ENCODE results near the gene TBX15.

Gene TBX15

DNA sequence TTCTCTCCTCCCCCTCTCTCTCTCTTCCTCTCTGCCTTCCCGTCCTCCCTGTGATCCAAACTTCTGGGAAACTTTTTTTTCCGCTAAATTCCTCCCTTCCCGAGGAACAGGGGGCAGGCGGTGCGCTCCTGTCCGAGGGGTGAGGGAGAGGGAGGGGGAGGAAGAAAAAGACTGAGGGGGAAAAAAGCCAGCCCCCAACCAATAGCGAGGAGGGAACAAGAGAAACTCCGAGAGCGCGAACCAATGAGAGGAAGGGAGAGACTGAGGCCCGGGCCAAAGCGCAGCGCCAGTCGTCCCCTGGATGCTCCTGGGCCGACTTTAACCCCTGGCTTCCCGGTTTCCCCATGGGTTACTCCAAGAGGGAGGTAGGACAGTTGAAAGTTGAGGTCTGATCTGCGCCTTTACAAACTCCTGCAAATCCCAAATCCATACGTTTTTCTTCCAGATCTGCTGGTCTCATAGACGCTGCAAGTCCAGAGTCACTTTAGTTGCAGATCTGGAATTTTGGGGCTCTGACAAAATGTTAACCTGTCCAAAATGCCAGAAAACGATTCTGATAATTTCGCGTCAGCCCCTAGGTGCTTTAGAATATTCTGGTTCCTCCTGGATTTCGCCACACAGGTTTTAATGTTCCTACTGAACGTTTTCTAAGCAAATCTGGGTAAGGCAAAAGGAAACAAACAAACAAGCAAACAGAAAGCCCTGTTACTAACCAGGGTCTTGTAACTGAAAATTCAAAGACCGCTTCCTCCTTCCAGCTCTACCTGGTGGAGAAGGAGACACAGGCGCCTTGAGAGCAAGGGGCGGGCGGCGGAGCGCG, at the start of gene TBX15:
Gene TBX15 (minus strand): TSS at position 158 of the 820 bp plus-strand sequence. CDS start 548 bp downstream, outside the sequence.
- DNase-seq, result no peak

DNA sequence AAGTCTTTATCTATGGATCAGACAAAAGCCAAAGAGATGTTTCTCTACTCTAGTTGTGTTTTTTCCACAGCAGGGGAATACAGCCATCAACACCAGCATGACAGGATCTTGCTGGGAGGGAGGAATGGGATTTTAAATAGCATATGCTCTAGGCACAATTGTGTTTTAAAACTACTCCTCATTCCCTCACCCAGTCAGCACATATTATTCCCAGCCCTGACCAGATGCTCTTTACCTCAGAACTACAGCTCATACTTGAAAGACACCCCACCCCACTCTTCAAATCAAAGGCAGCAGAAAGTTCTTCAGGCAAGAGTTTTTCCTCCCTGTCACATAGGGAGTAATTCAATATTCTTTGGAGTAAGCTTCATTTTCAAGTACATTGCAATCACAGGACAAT, 46.2 kb upstream of the TBX15 start:
- DNase-seq, result no peak

DNA sequence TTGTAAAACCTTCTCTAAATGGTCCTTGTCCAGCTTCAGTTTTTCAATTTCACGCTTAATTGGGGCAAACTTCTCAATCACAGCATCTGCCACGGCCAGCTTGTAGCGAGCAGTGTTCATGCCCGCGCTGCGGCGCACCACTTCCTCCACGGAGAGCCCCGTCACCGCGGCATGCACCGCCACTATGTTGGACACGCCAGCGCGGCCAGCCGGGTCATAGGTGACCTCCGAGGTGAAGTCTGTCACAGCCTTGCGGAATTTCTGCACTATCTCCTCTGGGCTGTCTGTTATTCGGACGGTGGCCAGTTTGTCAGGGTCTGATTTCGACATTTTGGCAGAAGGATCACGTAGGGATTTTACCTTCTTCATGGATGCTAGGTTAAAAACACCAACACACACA, 44.8 kb upstream of the TBX15 start:
- DNase-seq, result no peak

DNA sequence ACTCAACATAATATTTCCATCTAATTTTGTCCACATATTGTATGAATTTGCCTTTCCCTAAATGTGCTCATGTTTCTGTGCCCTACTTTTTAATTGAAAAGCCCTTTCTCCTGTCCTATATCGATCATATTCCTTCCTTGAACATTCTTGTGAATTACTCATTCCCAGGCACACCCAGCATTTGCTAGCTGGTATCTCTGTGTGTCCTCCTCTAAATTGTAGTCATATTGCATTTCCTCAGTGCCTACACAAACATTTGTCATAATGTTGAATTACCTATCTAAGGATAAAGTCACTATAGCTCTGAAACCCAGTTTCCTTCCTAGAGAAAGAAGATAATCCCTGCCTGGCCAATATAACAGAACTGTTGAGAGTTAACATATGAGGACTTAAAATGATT, 39.6 kb upstream of the TBX15 start:
- DNase-seq, result no peak

DNA sequence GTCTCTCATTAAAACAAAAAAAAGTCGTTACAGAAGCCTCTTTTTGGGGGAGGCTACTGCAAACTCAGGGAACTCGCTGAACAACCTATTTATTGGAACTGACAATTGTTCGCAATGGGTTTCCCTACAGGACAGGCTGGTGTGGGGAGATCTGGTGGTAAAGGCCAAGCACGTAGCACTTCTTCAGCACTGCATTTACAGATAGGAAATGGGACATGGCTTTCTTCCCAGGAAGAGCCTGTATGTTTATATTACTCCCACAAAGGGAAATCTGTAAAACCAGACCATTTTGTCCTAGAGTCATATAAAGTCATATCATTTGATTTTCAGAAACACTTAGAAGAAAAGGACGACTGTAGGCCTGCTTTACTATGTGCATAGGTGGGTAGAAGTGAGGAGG, 38.8 kb upstream of the TBX15 start:
- DNase-seq, result no peak

DNA sequence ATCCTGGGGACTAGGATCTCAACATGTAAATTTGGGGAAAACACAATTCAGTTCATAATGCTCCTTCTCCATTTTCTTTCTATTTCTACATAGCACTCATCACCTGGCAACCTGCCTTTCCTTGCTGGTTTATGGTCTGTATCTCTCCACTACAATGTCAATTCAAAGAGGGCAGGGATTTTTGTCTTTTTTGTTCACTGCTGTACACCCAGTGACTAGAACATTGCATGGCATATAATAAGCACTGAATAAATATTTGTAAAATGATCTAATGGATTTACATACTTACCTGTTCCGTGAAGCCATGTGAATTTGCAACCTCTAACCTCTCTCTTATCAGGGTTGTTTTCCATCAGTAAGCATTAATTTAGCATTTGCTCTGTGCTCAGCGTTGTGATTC, 27.4 kb upstream of the TBX15 start:
- no peak for DNase-seq

DNA sequence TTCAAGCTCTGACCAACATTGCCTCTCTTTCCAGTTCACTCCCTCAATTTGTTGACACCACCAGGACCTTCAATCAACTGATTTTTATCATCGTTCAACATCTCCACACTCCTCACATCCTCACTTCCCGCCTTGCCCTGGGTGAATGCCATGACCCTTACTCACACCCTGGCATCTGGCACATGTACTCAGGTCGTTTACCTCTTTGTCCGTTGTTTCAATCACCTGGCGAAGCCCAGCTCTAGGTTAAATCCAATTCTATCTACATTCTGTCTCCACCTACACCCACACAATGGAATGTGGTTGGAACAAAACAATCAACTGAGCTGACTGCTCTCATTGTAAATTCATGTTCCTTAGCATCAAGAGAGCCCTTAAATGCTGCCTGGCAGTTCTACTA, 24.2 kb upstream of the TBX15 start:
- DNase-seq, result no peak

DNA sequence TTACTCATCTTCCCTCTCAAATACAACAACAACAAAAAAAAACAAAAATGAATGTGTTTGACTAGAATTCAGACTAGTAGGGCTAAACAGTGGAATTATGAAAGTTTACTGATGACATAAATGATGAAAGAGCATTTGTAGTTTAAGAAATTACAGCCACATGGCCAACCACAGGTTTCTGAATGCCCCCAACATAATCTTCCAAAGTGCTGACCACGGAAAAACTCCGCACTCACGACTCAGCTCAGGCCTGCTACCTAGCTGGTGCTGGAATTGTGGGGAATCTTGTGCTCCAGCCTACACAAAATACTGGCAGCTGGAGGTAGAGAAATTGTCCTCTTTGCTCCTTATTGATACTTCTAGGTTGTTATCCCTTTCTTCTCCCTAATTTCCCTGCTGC, 23.6 kb upstream of the TBX15 start:
- no peak for DNase-seq

DNA sequence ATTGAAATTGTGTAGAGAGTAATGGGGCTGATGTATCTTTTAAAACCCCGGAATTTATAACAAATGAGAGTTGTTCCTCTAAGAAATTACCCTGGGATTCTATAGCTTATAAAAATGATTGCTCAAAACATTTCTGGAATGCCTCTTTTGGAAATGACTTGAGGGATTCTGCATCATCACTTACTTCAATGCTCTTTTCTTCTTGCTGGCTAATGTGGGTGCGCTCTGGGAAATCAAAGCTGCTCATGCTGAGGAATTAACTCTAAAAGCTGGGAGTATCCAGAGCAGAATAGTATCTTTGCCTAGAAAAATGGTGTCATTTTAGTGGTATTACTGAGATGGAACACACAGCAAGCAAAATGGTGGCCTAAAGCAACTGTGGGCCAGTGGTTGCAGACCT, 23.0 kb upstream of the TBX15 start:
- DNase-seq, result no peak

DNA sequence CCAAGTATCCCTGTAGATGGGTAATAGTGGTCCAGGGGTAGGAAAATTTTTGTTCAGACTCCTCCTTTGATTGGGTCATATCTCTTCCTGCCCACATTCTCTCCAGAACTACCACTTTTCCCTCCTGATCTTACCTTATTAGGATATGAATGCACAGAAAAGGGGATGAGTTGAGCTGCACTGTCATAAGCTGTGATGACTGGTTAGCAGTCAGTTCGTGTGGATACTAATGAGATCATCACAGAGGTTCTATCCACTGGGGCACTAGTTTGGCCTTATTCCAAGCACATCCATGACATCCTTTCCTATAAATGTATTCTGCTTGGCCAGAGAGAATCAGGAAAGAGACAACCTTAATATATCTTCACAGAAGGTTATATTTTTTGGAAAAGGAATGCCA, 22.1 kb upstream of the TBX15 start:
- no peak for DNase-seq

DNA sequence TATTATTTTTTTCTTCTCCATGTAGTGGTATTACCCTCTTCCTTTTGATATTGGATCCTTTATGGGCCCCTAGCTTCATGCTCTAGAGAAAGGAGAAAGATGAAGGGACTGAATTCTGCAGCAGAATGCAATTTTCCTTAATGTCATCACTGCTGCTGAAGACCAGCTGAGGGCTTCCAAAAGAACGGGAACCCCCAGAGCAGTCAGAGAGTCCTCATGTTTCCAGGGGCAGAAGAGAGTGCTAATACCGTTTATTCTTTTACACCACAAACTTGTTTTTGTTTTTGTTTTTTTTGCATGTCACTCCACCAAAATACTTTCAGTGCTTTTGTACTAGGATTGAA, 21.1 kb upstream of the TBX15 start:
- DNase-seq, result no peak

DNA sequence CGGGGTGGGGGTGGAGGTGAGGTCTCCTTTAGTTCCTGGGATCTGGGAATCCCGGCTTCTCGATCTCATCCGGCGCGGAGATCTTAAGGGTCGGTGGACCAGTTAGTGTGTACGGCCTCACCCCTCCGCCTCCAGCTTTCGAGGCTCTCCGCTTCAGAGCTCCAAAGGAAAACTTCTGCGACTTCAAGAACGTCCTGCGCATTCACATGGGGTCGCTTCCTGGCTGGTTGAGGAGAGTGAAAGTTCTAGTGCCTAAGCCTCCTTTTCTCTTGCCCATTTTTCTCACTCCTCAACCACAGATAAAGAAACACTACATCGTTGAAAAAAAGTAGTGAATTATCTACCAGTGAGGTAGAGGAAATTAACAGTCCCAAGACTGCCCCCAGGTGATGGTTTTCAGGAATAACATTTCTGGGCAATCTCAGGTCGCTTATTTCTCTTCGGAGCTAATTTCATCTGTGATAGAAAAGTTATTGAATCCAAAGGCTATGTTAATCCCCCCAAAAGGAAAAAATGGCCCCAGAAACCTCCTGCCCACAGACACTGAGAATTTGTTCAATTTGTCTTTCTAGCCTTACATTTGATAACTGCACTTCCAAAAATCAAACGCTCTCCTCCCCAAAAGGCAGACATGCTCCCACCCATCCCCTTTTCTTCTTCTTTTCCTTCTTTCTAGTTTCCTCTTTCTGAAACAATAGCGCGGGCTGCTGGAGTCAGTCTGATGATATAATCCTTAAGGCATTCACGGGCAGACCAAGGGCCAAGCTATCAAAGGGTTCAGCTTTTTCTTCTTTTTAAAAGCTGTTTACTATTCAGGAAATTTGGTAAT, 20.6 kb upstream of the TBX15 start:
- DNase-seq, result no peak

DNA sequence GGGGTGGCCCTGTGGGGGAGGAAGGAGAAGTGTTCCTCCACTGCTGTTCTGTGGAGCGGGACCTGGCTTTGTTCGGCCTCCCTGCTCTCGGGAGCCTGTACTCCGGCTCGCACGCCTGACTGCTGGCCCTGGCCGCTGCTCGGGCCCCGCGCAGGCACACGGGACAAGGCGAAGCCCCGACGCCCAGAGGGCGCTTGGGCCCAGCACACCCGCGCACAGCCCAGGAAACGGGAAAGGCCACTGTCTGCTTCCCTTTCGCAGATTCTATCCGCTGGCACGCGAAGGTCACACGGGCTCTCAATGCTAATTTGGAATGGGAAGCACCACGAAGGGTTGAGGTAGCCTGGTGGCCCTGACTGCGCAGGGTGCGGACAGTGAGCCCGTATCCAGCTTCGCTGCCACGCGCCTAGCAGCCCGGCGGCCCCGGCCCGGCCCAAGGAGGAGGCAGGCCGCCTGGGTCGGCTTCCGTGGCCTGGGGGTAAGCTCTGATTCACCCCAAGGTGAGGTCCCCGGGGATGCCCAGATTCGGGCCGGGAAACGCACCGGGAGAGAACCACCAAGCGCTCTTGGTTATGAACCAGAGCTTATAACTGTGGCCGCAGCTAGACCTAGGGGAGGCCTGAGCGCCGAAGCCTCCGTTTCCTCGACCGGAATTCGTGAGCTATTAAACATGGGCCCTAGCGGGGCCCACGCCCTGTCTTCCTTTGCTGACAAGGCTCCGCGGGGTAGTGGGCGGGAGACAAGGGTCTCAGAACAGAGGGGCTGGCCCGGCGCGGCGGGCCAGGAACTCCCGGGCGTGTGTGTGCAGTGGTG, 19.7 kb upstream of the TBX15 start:
- DNase-seq, result no peak

DNA sequence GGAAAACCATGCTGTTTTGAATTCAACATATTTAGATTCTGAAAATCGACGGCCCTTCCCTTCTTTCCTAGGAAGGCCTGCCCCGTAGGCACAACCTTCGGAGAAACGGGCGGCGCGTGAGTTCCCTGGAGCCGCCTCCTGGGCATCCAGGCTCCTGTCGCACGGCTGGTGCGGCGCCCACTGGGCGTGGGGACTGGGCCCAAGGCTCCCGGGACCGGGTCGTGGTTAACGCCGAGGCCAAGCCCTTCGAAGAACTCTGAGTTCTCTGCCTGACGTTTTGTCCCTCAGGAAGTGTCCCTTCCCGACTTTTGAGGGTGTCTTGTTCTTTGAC, 19.2 kb upstream of the TBX15 start:
- no peak for DNase-seq

DNA sequence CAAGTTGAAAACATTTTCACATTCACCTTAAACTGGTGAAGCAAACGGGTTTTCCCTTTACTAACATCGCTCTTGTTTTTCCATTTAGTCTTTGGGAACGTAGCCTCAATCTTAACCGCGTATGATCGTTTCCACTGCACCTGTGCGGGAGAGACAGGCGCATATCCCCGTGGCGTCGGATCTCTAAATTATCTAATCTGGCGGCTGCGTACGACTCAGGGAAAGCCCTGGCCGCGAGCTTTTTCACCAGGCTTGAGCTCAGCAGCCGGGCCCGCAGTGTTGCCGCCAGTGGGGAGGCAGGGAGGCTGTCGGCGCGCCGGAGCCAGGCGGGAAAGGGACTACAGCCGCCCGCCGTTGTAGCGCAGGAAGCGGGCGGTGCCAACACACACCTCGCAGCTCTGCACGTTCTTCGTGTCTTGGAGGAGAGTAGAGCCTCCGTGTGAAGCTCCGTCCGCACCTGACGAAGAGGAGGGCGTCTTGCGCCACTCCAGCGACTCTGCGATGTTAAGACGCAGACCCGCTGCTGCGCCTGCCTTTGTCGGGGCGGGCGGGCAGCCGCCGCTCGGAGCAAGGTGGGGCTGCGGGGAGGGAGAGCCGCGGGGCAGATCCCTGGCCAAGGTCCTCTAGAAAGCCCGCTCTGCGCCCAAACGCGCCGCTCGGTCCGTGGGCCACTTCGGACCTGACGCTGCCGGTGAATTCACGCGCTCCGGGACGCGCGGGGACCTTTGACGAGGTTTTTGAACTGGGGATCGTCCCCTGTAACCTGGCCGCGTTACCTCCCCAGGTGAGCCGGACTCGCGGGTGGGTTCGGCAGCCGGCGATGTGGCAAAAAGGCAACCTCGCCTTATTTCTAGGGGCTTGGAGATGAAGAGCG, 18.5 kb upstream of the TBX15 start:
- no peak for DNase-seq

DNA sequence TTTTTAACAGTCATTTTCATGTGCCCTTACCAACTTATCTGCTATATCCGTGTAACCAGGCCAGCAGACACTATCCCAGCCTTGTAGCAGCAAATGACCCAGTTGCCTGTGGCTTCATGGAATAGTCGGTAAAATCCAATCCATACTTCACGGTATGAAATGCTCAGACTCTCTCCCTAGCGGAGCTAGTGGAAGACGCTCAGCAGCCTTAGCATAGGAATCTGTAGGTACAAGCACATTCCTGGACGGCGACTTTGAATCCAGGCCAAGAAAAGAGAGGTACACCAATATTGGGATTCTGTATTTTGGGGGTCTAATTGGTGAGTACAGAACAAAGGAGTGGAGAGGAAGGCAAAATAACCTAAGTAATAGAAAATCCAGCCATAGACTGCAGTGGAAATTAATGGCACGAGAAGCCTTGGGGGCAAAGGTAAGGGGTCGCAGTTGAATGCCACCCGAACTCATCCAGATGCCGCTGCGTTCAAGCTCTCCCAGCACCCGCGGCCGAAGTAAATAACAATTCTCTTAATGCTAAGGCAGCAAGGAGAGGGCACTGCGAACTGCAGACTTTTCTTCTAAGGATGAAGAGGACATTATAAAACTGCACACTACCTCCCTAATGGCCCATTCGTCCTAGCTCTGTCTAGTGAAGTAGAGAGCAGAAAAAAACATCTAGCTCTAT, 17.7 kb upstream of the TBX15 start:
- no peak for DNase-seq

DNA sequence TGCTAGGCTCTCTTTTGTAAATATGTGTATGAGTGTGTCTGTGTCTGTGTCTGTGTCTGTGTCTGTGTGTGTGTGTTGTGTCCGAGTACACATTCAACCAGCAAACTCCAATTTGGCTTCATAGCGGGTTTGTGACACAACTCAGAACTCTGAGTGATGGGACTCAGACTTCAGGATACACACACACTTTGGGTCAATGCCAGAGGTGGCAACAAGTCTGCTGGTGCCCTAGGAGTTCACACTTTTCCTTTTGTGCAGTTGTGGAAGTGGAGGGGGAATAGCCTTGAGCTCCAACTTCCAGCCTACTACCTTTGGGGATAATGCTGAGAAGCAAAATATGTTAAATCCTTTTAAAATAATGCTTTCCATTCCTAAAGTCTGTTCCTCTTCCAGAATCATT, 16.6 kb upstream of the TBX15 start:
- DNase-seq, result no peak

DNA sequence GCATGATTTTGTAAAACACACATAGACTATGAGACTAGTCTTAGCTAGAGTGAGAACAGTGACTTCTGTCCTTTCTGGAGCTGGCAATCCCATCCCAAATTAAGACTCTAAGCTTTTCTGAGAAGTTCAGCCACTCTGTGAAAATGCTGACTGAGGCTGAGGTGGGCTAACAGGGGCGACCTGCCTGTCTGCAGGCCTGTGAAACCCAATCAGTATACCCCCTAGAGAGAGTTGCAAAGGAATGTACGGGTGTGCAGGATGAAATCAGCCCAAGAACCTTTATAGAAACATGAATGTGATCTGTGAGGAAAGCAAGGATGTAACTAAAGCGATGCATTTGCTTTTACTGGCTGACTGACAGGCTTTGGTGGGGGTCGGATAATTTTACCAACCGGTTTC, 16.0 kb upstream of the TBX15 start:
- no peak for DNase-seq

DNA sequence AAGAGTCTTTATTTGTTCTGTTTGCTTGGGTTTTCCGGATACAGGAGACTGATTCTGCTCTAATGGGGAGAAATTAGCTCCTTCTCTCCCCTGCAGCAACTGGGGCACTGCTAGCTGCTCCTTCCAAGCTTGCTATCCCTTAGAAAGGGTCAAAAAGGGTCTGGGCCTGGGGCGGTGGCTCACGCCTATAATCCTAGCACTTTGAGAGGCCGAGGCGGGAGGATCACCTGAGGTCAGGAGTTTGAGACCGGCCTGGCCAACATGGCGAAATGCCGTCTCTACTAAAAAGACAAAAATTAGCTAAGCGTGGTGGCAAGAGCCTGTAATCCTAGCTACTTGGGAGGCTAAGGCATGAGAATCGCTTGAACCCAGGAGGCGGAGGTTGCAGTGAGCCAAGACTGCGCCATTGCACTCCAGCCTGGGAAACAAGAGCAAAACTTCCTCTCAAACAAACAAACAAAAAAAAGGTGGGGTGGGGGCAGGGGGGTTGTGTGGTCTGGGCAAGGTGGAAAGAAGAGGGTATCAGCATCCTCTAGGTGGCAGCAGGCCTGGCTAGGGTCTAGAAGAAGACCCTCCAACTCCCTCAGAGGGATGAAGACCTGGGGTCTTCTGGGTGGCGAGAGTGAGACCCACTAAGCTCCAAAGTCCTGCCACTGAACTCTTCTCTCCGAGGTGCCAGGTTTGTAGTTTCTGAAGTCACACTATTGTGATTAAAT, 15.4 kb upstream of the TBX15 start:
- no peak for DNase-seq

DNA sequence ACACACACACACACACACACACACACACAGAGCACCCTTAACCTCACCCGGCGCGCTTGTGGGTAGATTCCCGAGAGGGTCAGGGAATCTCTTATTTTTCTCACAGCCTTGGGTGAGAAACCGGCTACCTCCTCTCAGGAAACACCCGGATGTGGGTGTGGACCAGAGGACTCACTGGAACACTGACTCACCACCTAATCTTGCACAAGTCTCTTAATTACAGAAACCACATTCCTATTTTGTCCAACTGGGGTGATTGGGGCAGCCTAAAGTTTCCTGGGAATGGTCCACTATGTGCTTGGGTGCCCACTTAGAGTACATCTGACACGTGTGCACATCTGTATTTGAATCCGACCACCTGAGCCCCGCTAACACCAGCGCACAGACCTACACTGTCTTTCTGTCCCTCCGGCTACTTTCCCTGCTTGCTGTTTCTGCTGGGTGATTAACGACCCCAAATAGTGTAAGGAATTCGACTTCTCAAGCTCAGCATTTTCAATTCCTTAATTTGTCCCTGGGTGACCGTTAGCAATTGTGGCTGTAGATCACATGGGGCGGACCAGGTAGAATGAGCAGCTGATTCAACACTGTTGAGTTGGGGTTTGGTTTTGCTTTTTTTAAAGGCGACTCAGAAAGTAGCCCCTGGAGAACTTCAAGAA, 14.0 kb upstream of the TBX15 start:
- no peak for DNase-seq
